ENCODE results near the gene CTNS.

CTNS gene

DNA sequence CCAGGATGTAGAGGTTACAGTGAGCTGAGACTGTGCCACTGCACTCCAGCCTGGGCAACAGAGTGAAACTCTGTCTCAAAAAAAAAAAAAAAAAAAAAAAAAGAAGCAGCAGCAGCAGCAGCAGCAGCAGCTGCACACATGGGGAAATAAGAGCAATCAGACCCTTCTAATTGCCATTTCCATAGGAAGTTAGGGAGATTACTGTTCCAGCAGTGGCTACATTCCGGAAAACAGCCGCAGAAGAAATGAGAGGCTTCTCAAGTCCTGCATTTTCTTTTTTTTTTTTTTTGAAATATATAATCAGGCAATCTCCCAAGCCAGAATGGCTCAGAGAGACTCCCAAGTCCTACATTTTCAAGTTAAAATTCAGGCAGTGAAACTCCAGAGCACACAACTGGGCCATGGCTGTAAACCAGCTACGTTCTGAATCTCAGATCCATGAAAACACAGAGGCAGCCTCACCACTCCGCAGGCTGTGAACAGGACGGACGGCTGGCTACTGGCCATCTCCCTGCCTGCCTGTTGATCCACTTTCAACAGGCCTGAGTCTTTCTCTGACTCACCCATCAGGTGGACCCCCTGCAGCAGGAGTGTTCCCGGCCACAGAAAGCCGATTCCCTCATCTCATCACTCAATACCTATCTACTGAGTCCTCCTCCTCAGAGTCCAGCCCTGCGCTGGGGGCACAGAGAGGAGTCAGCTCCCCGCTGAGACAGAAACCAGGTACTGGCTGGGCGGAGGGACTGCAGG, 42.3 kb upstream of the CTNS start:
- TF ChIP-seq, protein P1, sequence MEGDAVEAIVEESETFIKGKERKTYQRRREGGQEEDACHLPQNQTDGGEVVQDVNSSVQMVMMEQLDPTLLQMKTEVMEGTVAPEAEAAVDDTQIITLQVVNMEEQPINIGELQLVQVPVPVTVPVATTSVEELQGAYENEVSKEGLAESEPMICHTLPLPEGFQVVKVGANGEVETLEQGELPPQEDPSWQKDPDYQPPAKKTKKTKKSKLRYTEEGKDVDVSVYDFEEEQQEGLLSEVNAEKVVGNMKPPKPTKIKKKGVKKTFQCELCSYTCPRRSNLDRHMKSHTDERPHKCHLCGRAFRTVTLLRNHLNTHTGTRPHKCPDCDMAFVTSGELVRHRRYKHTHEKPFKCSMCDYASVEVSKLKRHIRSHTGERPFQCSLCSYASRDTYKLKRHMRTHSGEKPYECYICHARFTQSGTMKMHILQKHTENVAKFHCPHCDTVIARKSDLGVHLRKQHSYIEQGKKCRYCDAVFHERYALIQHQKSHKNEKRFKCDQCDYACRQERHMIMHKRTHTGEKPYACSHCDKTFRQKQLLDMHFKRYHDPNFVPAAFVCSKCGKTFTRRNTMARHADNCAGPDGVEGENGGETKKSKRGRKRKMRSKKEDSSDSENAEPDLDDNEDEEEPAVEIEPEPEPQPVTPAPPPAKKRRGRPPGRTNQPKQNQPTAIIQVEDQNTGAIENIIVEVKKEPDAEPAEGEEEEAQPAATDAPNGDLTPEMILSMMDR (conservative IDR thresholded peaks at IDR 0.05; ENCODE audit: low read depth, low read length) = no peak
- no peak overlapping the region for H3K4me3 ChIP-seq (ENCODE audit: low read length)
- no peak for DNase-seq (ENCODE audit: low read depth)

DNA sequence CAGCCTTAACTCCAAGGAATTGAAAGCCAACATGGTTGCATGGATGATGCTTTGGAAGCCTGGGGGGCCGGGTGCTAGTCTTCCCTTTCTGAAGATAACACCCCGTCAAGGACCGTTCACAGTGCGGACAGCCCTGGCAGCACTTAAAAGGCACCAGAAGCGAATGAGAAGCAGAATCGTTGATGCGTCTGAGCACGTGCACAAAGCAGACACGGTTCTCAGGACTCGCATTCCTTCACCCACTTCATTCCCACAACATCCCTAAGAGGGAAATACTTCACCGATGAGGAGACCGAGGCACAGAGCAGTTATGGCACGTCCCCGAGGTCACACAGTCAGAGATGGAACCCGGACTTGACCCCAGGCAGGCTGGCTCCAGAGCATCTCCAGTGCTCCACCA, 41.6 kb upstream of the CTNS start:
- TF ChIP-seq, protein P1 (conservative IDR thresholded peaks at IDR 0.05; ENCODE audit: low read depth, low read length) = no peak
- no peak overlapping the region for H3K4me3 ChIP-seq (ENCODE audit: low read length)
- no peak for DNase-seq (ENCODE audit: low read depth)

DNA sequence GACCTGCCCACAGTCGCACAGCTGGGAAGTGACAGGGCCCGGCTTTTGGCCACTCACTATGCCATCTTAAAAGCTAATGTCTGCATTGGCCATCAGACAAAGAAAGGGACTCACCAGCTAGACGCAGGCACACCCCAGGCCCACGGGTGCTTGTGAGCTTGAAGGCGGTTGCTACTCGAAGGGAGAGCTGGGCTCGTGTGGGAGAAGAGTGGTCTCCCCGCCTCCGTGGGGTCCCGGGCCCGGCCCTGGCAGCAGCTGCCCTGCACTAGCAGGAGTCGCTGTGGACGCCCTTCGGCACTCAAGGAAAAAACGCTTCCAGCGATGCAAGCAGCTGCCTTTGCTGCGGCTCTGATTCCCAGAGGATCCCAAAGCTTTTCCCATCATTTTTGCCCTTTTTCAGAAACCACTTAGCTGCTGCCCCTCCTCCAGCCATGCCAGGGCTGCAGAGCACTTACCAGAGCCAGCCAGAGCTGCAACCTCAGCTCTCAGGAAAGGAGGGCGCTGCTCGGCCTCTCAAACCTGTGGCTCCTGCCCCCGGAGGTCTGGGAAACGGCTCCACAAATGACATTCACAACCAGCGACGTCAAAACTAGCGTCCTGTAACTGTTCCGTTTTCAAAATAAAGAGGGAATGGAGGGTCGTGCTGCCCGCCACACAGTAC, 39.6 kb upstream of the CTNS start:
- TF ChIP-seq, protein P1 (conservative IDR thresholded peaks at IDR 0.05; ENCODE audit: low read depth, low read length) = no peak
- DNase-seq (ENCODE audit: low read depth) = no peak
- H3K4me3 ChIP-seq (ENCODE audit: low read length) = no peak overlapping the region

DNA sequence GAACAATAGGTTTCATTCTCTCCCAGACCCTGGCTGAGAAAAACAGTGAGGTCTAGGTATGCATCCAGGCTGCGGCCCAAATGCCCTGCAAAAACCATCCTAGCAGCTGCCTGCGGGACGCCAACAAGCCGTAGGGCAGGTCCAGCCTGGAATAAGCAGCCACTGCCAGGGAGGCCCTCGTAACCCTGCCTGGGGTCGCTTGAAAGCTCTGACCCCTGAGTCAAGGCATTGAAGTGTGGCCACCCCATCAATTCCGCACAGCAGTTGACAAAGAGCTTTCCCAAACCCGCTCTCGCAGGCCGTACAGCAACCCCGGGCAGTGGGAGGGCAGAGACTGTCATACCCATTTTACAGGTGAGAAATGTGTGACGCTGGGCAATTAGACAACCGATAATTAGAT, 38.5 kb upstream of the CTNS start:
- no peak for DNase-seq (ENCODE audit: low read depth)
- TF ChIP-seq, protein P1 (conservative IDR thresholded peaks at IDR 0.05; ENCODE audit: low read depth, low read length) = no peak
- H3K4me3 ChIP-seq (ENCODE audit: low read length) = no peak overlapping the region

DNA sequence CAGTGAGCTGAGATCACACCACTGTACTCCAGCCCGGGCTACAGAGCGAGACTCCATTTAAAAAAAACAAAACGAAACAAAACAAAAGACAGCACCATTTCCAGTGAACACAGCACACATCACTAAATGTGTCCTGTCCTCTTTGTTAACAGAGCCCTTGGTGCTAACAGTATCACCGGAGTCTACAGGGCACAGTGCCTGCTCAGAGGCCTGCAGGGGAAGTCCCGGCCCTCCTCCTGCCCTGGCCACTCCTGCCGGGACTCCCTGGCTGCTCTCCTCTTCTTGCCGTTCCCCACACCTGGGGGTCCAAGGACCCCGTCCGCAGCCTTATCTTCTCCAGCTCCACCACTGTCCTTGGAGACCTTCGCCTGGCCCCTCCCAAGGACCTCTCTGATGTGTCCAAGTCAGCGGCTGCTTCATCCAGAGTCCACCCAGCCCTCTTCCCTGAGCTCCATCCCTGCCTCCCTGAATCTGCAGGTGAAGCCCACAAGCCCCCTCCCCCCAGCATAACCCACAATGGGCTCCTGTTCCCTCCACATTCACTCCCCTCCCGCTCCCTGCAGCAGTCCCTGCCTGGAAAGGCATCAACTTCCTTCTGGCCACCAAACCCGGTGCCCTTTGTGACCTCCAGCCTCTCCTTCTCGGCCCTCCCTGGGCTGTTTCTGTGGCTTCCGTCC, 35.9 kb upstream of the CTNS start:
- TF ChIP-seq, protein P1 (conservative IDR thresholded peaks at IDR 0.05; ENCODE audit: low read depth, low read length) = no peak
- H3K4me3 ChIP-seq (ENCODE audit: low read length) = no peak overlapping the region
- DNase-seq (ENCODE audit: low read depth) = no peak

DNA sequence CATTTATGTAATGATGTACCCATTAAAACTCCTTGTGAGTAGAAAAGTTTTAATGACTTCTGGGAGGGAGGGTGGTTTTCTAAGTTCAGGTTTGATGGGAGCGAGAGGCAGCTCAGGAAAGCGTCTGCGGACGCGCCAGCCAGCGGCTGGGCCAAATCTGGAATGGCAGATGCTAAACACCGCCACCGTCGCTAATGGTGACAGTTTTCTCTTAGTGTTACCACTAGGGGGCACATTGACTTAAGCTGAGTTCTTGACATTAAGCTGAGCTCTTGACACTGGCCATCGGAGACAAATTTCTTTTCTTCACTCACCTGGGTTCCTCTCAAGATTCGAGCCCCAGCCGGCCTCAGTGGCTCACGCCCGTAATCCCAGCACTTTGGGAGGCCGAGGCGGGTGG, 34.1 kb upstream of the CTNS start:
- no peak overlapping the region for H3K4me3 ChIP-seq (ENCODE audit: low read length)
- TF ChIP-seq, protein P1 (conservative IDR thresholded peaks at IDR 0.05; ENCODE audit: low read depth, low read length) = peak; percentile 44
- DNase-seq (ENCODE audit: low read depth) = no peak
